A673 (cell line): Measurements from ENCODE around the gene SGCD.

Experiments
- CTCF ChIP-seq: fragments of 300-800, 200-600 bp; sonication (generic); conservative IDR thresholded peaks from 2 replicates; pipeline ENCODE4 v1.5.1; 2017; ENCODE audit warnings: low read depth, mild to moderate bottlenecking, antibody characterized with exemption, low read length, moderate library complexity, mixed read lengths
- EZH2 ChIP-seq: fragments of 200-600 bp; sonication (generic); IDR thresholded peaks from 2 replicates; pipeline ENCODE4 v1.6.1; 2017; ENCODE audit warnings: borderline replicate concordance, low read depth, mild to moderate bottlenecking, mixed read lengths, antibody characterized with exemption, low read length; ENCODE audit not compliant: poor library complexity, severe bottlenecking

DNA sequence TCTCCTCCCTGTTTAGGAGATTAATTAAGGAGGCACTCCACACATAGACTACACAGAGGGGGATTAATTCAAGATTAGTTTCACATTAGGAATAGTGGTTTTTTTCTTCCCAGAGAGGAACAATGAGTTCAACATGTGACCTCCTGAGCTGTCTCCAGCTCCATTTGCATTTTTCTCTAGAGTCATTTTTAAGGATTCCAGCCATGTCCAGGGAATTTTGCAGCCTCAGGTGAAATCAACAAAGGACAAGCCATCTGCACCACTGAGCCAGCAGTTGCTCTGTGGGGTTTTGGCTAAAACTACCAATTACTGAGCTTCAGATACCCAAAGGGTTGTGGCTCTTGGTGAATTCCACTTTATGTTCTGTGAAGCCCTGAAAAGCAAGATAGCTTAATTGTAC, 264.7 kb downstream of the SGCD start:
- TF ChIP-seq CTCF (no peak), EZH2 (no peak)
